ENCODE results near the gene SPECC1. TPM values are rescaled to one million over a fixed set of nuclear protein-coding genes. Genes with fewer than 3 reads are reported as not detected.
A peak's percentile ranks its signal among the peaks of the same experiment; 100 is the strongest.

SPECC1 gene
- total and polyA plus RNA-seq, 10 of the 15 experiments (the other 5 are each of a cell fraction or from before 2014, with no cell fraction given), result 6.4 to 40.6 (median 23.9) TPM

- TF ChIP-seq, protein P1, sequence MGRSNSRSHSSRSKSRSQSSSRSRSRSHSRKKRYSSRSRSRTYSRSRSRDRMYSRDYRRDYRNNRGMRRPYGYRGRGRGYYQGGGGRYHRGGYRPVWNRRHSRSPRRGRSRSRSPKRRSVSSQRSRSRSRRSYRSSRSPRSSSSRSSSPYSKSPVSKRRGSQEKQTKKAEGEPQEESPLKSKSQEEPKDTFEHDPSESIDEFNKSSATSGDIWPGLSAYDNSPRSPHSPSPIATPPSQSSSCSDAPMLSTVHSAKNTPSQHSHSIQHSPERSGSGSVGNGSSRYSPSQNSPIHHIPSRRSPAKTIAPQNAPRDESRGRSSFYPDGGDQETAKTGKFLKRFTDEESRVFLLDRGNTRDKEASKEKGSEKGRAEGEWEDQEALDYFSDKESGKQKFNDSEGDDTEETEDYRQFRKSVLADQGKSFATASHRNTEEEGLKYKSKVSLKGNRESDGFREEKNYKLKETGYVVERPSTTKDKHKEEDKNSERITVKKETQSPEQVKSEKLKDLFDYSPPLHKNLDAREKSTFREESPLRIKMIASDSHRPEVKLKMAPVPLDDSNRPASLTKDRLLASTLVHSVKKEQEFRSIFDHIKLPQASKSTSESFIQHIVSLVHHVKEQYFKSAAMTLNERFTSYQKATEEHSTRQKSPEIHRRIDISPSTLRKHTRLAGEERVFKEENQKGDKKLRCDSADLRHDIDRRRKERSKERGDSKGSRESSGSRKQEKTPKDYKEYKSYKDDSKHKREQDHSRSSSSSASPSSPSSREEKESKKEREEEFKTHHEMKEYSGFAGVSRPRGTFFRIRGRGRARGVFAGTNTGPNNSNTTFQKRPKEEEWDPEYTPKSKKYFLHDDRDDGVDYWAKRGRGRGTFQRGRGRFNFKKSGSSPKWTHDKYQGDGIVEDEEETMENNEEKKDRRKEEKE (IDR thresholded peaks at IDR 0.05), result no peak
- TF ChIP-seq TAF1 (IDR thresholded peaks at IDR 0.05; ENCODE audit: borderline replicate concordance, low read depth, low read length) (0 out of 2 replicates have a peak, but pooled peaks have one; percentile 13), ETV6 (conservative IDR thresholded peaks at IDR 0.05 in 1 of 2, IDR thresholded peaks at IDR 0.05 in 1 of 2; ENCODE audit: borderline replicate concordance in 1 of 2, low read depth in 1 of 2) (no peak), BHLHE40 (IDR thresholded peaks at IDR 0.05; ENCODE audit: borderline replicate concordance in 1 of 2, low read depth in 2 of 2, low read length in 1 of 2) (no peak), SMAD1 (IDR thresholded peaks at IDR 0.05; ENCODE audit: low read depth, partially characterized antibody) (no peak), NBN (IDR thresholded peaks at IDR 0.05) (no peak), ZBTB4 (CRISPR knock-in tag; IDR thresholded peaks at IDR 0.05) (0 out of 2 replicates have a peak, but pooled peaks have one; percentile 1), NFXL1 (IDR thresholded peaks at IDR 0.05; ENCODE audit: borderline replicate concordance) (no peak), POU2F2 (IDR thresholded peaks at IDR 0.05; ENCODE audit: borderline replicate concordance, low read depth, low read length) (no peak), RUNX3 (IDR thresholded peaks at IDR 0.05; ENCODE audit: low read length) (no peak), ZNF274 (IDR thresholded peaks at IDR 0.05; ENCODE audit: insufficient read depth, insufficient read length) (no peak), EP300 (IDR thresholded peaks at IDR 0.05; ENCODE audit: borderline replicate concordance in 1 of 2, control insufficient read depth in 1 of 2, low read depth in 2 of 2, low read length in 2 of 2) (no peak), SIN3A (IDR thresholded peaks at IDR 0.05; ENCODE audit: low read depth, low read length) (no peak)
- TF ChIP-seq, protein P2, sequence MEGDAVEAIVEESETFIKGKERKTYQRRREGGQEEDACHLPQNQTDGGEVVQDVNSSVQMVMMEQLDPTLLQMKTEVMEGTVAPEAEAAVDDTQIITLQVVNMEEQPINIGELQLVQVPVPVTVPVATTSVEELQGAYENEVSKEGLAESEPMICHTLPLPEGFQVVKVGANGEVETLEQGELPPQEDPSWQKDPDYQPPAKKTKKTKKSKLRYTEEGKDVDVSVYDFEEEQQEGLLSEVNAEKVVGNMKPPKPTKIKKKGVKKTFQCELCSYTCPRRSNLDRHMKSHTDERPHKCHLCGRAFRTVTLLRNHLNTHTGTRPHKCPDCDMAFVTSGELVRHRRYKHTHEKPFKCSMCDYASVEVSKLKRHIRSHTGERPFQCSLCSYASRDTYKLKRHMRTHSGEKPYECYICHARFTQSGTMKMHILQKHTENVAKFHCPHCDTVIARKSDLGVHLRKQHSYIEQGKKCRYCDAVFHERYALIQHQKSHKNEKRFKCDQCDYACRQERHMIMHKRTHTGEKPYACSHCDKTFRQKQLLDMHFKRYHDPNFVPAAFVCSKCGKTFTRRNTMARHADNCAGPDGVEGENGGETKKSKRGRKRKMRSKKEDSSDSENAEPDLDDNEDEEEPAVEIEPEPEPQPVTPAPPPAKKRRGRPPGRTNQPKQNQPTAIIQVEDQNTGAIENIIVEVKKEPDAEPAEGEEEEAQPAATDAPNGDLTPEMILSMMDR (IDR thresholded peaks at IDR 0.05 in 2 of 3, conservative IDR thresholded peaks at IDR 0.05 in 1 of 3; ENCODE audit: control insufficient read depth in 2 of 3, extremely low read depth in 1 of 3, insufficient read depth in 1 of 3, low read depth in 3 of 3, low read length in 3 of 3), result 0 out of 6 replicates have a peak, but pooled peaks of 1 of the 3 experiments have one; percentile 4
- TF ChIP-seq, protein P3, sequence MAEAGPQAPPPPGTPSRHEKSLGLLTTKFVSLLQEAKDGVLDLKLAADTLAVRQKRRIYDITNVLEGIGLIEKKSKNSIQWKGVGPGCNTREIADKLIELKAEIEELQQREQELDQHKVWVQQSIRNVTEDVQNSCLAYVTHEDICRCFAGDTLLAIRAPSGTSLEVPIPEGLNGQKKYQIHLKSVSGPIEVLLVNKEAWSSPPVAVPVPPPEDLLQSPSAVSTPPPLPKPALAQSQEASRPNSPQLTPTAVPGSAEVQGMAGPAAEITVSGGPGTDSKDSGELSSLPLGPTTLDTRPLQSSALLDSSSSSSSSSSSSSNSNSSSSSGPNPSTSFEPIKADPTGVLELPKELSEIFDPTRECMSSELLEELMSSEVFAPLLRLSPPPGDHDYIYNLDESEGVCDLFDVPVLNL (IDR thresholded peaks at IDR 0.05; ENCODE audit: low read depth, low read length), result no peak
- TF ChIP-seq, protein P4, sequence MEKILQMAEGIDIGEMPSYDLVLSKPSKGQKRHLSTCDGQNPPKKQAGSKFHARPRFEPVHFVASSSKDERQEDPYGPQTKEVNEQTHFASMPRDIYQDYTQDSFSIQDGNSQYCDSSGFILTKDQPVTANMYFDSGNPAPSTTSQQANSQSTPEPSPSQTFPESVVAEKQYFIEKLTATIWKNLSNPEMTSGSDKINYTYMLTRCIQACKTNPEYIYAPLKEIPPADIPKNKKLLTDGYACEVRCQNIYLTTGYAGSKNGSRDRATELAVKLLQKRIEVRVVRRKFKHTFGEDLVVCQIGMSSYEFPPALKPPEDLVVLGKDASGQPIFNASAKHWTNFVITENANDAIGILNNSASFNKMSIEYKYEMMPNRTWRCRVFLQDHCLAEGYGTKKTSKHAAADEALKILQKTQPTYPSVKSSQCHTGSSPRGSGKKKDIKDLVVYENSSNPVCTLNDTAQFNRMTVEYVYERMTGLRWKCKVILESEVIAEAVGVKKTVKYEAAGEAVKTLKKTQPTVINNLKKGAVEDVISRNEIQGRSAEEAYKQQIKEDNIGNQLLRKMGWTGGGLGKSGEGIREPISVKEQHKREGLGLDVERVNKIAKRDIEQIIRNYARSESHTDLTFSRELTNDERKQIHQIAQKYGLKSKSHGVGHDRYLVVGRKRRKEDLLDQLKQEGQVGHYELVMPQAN (conservative IDR thresholded peaks at IDR 0.05), result peak; percentile 52; the same call in 1 of the 2 replicates
Measured at GRCh38 chr17:19978209-19978802, 30.9 kb upstream of the SPECC1 start (continued).
